GM19324 (cell line): ENCODE results near the gene CAMKMT.
"Not testable (repeated sequence)": the region's sequence is repeated elsewhere in the genome, so short reads cannot be mapped to it uniquely, and the experiment has no call there.

ENCODE experiments used
- ATAC-seq: cut with Tn5 transposase; IDR thresholded peaks from one replicate; pipeline ENCODE4 v1.9.1; 2021; ENCODE audit warnings: mild to moderate bottlenecking, moderate library complexity; ENCODE audit not compliant: unreplicated experiment, low FRiP score

Gene CAMKMT

DNA sequence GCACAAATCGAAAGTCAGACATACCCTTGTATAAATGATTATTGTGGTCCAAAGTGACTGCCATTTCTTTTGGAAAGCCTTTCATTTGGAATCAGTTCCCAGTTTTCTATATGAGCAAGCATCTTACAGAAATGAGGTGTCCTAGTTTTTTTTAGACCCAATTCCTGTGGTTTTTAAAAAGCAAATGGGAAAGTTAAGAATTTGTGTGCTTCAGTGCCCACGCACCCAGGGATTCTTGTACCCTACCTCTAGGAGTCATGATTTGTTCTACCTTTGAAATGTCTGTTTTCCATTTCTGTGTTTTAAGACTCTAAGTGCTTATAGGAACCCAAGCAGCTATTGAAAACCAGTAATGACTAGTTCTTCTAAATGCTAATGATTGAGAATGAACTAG is 218.1 kb downstream of the CAMKMT start:
- ATAC-seq = no peak

DNA sequence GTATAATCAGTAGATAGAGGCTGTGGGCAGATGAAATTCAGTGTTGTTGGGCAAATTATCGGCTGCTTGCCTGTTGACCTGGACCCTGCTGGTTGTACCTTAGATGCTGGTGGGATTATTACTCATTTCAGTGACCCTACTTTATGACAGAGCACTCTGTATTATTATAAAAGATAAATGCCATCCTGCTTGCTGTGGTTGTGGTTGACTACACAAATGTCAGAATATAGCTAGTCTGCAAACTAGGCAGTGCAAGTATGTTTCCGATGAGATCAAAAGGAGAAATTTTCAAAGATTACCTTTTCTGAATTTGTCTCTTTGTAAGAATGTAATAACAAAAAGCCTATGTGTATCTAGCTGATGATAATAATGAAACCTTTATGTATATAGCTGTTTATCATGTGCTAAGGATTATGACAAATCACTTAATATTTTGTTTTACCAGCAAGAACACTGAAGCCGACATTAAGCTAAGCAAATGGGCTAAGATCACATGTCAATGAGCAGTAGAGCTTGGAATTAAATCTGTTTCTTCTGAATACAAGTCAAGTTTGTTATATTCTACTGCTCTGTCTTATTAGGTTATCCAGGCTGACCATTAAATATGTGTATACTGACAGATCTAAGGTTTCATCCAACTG is 219.2 kb downstream of the CAMKMT start:
- ATAC-seq = no peak

DNA sequence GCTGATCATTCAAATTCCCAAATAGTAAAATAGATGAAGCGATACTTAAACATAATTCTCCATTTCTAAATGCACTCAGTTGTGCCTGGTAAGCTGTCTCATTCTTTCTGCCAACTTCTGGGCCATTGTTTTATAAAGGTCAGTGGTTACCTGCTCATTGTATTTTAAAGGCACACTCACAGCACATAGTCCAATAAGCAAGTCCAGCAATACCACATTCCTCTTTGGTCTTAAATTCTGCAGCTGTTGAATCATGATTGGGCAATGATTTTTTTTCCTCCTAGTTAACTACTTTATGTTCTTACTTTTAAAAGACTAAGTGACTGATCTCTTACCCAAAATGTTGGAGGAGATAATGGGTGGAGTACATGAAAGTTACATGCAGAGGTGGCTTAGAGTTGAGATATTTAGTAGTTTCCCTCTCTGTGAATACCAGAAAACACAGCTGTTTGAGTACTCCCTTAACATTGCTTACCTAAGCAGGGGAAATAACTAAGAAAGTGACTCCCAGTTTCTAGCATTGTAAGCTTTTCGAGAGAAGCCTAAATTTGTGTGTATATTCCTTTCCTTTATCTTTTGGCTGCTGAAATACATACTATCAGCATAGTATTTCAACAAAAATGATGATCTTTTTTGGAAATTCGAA is 220.7 kb downstream of the CAMKMT start:
- no peak for ATAC-seq

DNA sequence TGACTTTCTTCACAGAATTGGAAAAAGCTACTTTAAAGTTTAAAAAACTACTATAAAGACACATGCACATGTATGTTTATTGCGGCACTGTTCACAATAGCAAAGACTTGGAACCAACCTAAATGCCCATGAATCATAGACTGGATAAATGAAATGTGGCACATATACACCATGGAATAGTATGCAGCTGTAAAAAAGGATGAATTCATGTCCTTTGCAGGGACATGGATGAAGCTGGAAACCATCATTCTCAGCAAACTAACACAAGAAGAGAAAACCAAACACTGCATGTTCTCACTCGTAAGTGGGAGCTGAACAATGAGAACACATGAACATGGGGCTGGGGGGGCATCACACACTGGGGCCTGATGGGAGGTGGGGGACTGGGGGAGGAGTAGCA is 233.9 kb downstream of the CAMKMT start:
- not testable (repeated sequence) for ATAC-seq

DNA sequence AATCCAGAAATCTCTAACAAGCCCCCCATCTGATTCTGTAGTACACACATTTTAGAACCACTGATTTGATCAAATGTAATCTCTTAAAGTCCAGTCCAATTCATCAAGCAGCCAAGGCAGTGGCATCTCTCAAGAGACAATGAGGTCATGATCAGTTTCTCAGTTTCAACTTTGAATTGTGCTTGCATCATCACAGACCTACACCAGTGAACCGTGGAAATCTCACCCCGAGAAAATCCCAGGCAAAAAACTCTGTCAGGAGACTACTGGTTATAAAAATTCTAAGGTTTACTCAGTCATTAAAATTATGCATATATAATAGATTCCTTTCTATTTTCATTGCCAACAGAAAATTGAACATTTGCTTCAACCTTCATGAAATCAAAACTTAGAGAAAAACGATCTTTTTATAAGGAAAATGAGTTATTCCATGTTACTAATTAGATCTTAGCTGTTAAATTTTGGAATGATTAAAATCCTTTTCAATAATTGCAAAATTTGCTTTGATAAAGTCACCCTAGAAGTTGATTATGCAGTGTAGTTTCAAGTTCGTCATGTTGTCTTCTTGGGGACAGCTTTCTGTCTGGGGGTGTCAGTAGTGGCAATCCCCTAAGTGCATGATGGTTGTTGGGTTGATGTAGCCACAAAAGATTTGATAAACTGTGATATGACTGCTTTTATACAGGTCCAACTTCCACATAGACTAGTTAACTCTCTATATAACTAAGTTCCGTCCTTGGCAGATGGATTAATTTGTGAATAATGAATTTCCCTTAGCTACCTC is 235.0 kb downstream of the CAMKMT start:
- ATAC-seq = no peak

DNA sequence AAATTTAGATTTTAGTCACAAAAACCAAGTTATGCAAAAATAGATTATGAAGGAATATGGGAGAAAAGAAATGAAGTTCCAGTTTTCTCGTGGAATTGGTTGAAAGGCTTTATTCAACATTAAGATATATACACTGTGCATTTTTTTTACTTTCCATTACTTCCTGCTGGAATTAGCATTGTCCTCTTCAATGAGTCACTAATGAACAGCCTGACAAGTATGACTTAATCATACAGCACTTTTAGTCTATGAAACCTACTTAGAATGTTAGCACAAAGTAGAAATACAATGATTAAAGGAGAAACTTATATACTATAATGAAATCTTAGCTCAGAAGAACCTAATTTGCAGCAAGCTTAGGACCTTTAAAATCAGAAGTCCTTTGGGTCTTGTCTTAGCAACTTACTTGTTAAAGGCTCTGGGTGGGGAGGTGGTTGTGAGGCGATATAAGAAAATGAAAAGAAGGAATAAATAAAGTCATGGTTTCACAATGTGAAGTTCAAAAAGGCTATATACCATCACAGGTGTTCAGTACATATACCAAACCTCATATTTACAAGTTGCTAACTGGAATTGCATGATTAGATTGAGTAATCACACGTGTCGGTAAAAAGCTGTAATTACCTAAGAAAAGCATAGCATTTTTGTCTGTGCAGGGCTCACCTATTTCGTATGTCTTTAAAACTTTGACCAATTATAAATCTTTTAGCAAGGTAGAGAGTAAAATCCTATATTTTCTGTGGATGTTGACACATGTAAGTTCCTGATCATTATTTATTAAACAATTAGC is 236.8 kb downstream of the CAMKMT start:
- ATAC-seq = no peak

DNA sequence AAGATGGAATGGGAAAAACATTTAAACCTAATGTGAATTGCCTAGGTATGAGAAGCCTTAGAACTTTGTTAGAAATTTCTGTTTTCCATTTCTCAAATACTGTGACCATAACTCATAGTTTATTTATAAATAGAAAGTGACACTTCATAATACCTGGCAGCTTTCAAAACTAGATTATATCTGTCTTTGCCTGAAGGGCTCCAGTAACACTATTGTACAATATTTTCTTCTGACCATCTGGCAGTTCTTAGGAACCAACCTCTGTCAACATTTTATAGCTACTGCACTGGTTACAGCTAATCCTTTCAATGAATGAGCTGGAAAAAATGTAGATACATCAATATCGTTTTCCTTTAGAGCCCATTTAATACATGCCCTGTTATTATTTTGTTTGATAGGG is 237.4 kb downstream of the CAMKMT start:
- no peak for ATAC-seq

DNA sequence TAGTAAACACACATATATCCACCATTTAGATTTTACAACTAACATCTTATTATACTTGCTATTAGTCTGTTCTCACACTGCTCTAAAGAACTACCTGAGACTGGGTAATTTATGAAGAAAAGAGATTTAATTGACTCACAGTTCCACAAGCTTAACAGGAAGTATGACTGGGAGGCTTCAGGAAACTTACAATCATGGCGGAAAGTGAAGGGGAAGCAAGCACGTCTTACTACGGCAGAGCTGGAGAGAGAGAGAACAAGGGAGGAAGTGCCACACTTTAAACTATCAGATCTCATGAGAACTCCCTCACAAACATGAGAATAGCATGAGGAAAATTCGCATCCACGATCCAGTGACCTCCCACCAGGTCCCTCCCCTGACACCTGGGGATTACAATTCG is 240.7 kb downstream of the CAMKMT start:
- ATAC-seq = no peak

DNA sequence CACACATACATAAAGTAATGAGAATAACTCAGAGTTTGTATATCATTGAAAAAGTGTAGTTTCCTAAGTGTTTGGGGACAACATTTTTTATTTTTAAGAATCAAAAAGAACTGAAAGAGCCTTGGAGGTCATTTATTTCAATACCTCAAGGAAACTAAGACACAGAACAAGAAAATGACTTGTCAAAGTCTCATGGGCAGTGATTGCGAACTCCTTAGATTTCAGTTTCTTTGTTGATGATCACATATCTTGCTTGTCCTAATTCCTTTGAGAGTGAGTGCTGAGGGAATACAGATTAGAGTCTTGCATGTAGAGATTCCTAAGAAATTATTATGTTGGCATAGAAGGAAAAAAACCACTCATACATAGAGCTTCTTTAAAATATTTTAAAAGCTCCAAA is 243.8 kb downstream of the CAMKMT start:
- no peak for ATAC-seq

DNA sequence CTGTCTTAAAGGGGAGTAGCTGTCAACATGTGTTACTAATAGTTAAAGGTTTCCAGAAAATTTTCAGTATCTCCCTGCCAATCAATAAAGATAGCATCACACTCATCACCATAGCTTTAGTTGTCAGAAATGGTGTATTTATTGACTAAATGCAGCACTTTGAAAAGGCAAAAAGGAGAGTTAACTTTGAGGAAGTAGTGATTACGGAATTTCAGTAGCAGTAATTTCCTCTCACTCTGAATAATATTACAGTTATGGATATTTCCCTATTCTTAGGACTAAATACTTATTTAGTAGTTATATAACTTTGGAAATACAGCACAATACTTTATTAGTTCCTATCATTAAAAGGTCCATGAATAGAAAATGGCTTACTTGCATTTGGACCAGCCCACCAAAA is 250.5 kb downstream of the CAMKMT start:
- ATAC-seq = no peak

DNA sequence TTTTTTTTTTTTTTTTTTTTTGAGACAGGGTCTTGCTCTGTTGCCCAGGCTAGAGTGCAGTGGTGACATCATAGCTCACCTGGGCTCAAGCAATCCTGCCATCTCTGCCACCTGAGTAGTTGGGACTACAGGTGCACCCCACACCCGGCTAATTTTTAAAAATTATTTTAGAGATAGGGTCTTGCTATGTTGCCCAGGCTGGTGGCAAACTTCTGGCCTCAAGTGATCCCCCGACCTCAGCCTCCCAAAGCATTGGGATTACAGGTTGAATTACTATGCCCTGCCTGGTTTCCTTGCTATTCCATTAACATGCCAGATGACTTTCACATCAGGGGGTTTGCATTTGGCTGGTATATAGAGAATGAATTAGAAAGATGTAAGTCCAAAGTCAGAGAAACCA is 253.2 kb downstream of the CAMKMT start:
- ATAC-seq = no peak

DNA sequence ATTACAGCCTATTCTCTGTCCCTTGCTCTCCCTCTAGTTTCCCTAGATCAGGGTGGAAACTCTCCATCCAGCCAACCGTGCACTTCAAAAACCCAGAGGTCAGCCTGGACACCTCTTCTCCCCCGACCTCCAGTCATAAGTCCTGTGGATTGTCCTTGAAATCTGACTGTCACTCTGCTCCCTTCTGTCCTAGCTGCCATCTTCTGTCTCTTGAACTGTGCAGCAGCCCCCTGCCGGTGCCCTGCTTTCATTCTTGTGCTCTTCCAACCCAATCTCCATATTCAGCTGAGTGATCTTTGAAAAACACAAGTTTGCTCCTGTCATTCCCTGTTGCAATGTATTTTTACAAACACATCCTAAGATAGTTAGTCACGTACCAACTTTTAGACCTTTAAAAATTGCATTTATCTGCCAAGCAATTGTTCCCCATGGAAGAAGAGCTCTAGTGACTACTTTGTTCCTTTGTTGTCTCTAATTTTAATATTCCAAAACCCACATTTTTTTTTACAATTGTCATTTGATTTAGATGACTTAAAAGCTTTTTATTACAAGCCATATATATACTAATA is 254.3 kb downstream of the CAMKMT start:
- ATAC-seq = no peak

DNA sequence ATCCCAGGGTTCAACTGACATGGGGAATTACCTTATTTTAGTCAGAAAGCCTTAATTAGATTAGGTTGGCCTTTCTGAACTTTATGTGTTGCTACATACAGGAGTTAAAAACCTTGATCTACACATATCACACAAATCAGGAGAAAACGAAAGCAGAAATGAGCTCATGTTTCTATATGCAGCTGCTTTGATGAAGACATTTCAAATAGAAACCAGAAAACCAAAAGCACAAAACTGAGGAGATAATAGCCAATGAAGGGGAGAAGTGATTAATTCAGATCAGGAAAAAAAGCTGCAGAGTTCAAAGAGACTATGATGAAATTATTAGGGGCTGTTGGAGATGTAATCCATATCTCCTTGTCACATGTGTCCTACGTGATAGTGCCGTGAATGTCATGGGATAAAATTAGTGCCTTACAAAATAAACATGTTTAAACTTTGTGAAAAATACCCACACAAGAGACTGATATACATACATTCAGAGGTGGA is 255.0 kb downstream of the CAMKMT start:
- ATAC-seq = no peak

DNA sequence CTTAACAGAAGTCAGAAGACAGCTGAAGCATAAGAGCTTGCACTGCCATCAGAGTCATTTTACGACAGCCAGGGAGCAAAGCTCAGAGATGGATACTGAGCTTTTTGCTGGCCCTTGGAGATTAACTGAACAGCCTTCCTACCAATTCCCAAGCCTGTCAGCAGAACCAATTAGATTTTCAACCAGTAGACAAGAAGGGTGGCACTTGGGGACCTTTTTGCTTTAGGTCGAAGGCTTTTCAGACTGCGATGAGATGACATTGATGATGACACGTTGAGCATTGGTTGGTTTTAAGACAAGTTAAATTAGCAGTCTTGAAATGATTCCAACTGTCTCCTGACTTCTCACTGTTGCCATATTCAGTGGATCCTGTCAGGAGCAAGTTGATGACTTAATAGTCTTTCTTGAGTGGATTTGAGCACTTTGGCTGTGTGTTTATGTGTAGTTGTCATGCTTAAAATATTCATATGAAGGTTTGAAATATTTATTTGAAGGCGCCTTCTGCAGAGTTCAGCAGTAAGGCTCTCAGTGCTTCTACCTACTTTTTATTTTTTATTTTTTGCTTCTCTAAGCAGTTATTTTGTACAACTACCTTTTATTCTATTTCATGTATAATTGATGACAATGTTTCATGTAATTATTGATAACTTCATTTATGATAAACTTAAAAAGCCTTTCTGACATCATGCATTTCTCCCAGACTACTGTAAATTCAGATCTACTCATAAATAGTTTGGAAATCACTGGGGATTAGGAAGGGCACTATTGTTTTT is 256.7 kb downstream of the CAMKMT start:
- no peak for ATAC-seq

DNA sequence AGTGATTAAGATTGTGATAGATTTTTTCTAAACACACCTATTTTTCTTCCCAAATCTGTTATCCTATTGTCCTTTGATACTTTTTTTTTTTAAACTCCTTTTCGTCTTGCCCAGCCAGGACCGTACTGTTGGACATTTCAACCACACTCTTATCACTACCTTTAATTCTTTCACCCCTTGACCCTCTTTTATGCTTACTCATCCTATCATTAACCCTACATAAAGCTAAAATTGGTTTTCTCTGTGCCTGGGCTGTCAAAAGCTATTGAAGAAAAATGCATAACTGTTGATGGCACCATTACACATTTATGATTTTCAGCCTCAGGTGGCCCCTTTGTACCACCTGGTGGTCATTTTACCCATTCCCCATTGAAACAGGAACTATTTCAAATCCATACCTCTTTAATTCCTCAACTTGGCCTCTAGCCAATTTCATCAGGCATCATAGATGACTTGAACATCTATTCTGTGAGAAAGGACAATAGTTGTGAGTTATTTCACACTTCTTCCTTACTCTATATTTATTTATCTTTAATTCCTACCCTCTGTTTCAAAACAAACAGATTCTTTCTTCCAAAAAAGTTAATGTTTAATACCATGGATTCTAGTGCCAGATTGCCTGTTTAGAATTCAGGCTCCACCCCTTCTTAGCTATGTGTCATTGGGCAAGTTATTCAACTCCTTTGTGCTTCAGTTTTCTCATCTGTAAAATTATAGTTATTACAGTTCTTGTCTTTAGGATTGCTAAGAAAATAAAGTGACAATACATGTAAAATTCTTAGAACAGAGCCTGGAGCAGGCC is 258.6 kb downstream of the CAMKMT start:
- no peak for ATAC-seq

DNA sequence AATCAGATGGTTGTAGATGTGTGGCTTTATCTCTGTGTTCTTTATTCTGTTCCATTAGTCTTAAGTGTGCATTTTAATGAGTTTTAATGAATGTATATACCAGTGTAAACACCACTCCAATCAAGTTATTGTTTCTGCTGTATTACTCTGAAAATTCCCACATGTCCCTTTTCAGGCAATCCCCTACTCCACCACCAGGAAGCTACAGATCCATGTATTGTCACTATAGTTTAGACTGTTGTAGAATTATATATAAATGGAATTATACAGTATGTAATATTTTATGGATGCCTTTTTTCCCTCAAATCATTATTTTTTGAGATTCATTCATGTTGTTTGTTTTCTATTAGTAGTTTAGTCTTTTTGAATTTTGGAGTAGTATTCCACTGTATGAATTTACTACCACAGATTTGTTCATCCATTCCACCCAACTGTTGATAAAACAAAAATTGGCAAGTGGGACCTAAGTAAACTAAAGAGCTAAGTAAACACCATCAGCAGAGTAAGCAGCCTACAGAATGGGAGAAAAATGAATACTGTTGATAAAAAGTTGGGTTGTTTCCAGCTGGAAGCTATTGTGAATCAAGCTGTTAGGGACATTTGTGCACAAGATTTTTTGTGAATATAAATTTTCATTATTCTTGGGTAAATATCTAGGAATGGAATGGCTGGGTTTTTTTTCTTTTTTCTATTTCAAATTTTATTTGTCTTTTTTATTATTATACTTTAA is 262.0 kb downstream of the CAMKMT start:
- ATAC-seq = no peak

DNA sequence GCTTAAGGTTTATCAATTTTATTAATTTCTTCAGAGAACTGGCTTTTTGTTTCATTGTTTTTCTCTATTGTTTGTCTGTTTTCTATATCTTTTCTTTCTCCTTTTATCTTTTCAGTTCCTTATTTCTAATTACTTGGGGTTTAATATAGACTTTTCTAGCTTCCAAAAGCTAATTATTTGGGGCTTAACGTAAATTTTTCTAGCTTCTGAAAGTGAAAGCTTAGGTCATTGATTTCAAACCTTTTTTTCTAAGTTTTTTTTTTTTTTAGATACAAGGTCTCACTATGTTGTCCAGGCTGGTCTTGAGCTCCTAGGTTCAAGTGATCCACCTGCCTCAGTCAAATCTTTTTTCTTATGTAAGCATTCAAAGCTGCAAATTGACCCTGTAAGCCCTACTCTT is 266.6 kb downstream of the CAMKMT start:
- no peak for ATAC-seq

DNA sequence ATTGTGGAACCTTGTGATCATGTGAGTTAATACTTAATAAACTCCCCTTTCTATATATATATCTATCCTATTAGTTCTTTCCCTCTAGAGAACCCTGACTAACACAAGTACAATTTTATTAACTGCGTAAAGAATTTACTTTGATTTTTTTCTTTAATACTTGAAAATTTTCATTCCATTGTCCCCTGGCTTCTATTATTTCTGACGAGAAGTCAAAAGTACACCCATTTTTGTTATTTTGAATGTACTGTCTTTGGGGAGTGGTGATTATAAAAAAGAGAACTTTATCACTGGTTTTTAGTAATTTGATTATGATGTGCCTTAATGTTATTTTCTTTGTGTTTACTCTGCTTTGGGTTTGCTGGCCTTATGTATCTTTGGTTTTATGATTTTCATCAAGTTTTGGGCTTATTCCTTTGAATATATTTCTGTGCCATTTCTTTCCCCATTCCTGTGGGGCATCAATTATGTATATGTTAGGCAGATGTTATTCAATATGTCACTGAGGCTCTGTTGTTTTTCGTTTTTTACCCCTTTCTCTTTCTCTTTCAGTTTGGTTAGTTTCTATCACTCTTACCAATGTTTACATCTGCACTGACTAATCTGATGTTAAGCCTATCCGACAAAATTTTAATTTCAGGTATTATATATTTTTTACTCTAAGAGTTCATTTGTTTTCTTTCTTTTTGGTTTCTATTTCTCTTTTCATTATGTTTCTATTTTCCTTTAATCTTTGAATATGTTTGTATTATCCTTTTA is 271.4 kb downstream of the CAMKMT start:
- ATAC-seq = no peak
